Measurements from ENCODE around the gene CD58. TPM values are rescaled to one million over a fixed set of nuclear protein-coding genes. Genes with fewer than 3 reads are reported as not detected.

Gene CD58
- polyA plus RNA-seq, 1 donor (not counting 4 experiments of a cell fraction or from before 2014, with no cell fraction given): 38.6 TPM

- DNase-seq (ENCODE audit: low read depth, low spot score) (no peak), FAIRE-seq (no peak)
- Histone ChIP-seq H3K4me3 (ENCODE audit: control insufficient read depth in 2 of 3, extremely low read depth in 1 of 3, insufficient read depth in 2 of 3, low read depth in 1 of 3, low read length in 3 of 3) (no peak overlapping the region), H3K4me2 (ENCODE audit: control insufficient read depth, extremely low read depth, insufficient read depth, low read depth, low read length) (no peak overlapping the region), H3K9me3 (ENCODE audit: control insufficient read depth, low read depth, low read length) (no peaks in the 10 kb centered on the region), H3K36me3 (ENCODE audit: control insufficient read depth in 2 of 2, extremely low read depth in 1 of 2, insufficient read depth in 2 of 2, low read length in 2 of 2) (no peaks in the 10 kb centered on the region), H3K27me3 (ENCODE audit: control insufficient read depth, extremely low read depth, insufficient read depth, low read length) (no peaks in the 10 kb centered on the region), H3K9ac (ENCODE audit: control insufficient read depth, extremely low read depth, insufficient read depth, low read length) (no peak overlapping the region), H3K9me1 (ENCODE audit: control insufficient read depth, extremely low read depth, insufficient read depth, low read length) (no peaks in the 10 kb centered on the region), H3K4me1 (ENCODE audit: control insufficient read depth, extremely low read depth, insufficient read depth, low read length) (no peaks in the 10 kb centered on the region), H4K20me1 (ENCODE audit: control insufficient read depth, extremely low read depth, insufficient read depth, low read length) (no peaks in the 10 kb centered on the region), H3K79me2 (ENCODE audit: control insufficient read depth, insufficient read depth, low read length) (no peaks in the 10 kb centered on the region), H3K27ac (ENCODE audit: control insufficient read depth, insufficient read depth, low read length) (no peak overlapping the region), H2AFZ (ENCODE audit: control insufficient read depth, low read length) (no peak overlapping the region)
- TF ChIP-seq EZH2 (IDR thresholded peaks at IDR 0.05; ENCODE audit: low read length) (no peak), CTCF (optimal IDR thresholded peaks at IDR 0.05 in 1 of 3, IDR thresholded peaks at IDR 0.05 in 1 of 3, conservative IDR thresholded peaks at IDR 0.05 in 1 of 3; ENCODE audit: extremely low read depth in 1 of 3, insufficient read depth in 2 of 3, low read length in 3 of 3) (no peak)
- dilution Hi-C loops (cut with MboI; ENCODE audit: extremely low pct_ligation_motif_present, low sequenced_read_pairs): no loop called here
Measured at GRCh38 chr1:116472431-116472961, 98.3 kb downstream of the CD58 start.

GRCh38 chr1:116471241-116471640 lies 99.6 kb downstream of the CD58 start:
- Histone ChIP-seq H3K9me3 (ENCODE audit: control insufficient read depth, low read depth, low read length) (no peaks in the 10 kb centered on the region), H2AFZ (ENCODE audit: control insufficient read depth, low read length) (no peak overlapping the region), H3K4me2 (ENCODE audit: control insufficient read depth, extremely low read depth, insufficient read depth, low read depth, low read length) (no peak overlapping the region), H3K9me1 (ENCODE audit: control insufficient read depth, extremely low read depth, insufficient read depth, low read length) (no peaks in the 10 kb centered on the region), H4K20me1 (ENCODE audit: control insufficient read depth, extremely low read depth, insufficient read depth, low read length) (no peaks in the 10 kb centered on the region), H3K4me1 (ENCODE audit: control insufficient read depth, extremely low read depth, insufficient read depth, low read length) (no peaks in the 10 kb centered on the region), H3K4me3 (ENCODE audit: control insufficient read depth in 2 of 3, extremely low read depth in 1 of 3, insufficient read depth in 2 of 3, low read depth in 1 of 3, low read length in 3 of 3) (no peak overlapping the region), H3K79me2 (ENCODE audit: control insufficient read depth, insufficient read depth, low read length) (no peaks in the 10 kb centered on the region), H3K36me3 (ENCODE audit: control insufficient read depth in 2 of 2, extremely low read depth in 1 of 2, insufficient read depth in 2 of 2, low read length in 2 of 2) (no peaks in the 10 kb centered on the region), H3K27ac (ENCODE audit: control insufficient read depth, insufficient read depth, low read length) (no peak overlapping the region), H3K27me3 (ENCODE audit: control insufficient read depth, extremely low read depth, insufficient read depth, low read length) (no peaks in the 10 kb centered on the region), H3K9ac (ENCODE audit: control insufficient read depth, extremely low read depth, insufficient read depth, low read length) (no peak overlapping the region)
- no peak for FAIRE-seq
- dilution Hi-C loops (cut with MboI; ENCODE audit: extremely low pct_ligation_motif_present, low sequenced_read_pairs): no loop called here
- TF ChIP-seq EZH2 (IDR thresholded peaks at IDR 0.05; ENCODE audit: low read length): no peak
- TF ChIP-seq CTCF (optimal IDR thresholded peaks at IDR 0.05 in 1 of 3, IDR thresholded peaks at IDR 0.05 in 1 of 3, conservative IDR thresholded peaks at IDR 0.05 in 1 of 3; ENCODE audit: extremely low read depth in 1 of 3, insufficient read depth in 2 of 3, low read length in 3 of 3): no peak
- no peak for DNase-seq (ENCODE audit: low read depth, low spot score)

Data from keratinocyte (primary cell).